ENCODE results near the gene CD83.

The CD83 gene

DNA sequence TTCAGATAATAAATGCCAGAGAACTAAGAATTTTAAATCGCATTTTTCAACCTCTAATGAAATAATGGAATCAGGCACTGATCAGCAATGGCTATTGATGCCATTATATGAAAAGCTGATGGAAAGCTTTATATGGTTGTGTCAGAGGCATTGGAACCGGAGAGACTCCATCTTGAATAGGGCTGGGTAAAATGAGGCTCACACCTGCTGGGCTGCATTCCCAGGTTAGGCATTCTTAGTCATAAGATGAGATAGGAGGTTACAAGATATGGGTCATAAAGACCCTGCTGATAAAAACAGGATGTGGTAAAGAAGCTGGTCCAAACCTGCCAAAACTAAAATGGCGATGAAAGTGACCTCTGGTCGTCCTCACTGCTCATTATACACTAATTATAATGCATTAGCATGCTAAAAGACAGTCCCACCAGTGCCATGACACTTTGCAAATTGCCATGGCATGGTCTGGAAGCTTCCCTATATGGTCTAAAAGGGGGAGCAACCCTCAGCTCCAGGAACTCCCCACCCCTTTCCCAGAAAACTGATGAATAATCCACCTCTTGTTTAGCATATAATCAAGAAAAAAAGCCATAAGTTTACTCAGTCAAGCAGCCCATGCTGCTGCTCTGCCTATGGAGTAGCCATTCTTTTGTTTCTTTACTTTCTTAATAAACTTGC is 40.2 kb upstream of the CD83 start:
- Histone ChIP-seq H3K27me3 (ENCODE audit: insufficient read depth, low read length) (no peaks in the 10 kb centered on the region), H3K4ac (ENCODE audit: low read depth, low read length) (no peak overlapping the region), H3K36me3 (ENCODE audit: control insufficient read depth in 1 of 2, insufficient read depth in 2 of 2, low read length in 2 of 2) (no peaks in the 10 kb centered on the region), H3K9me3 (ENCODE audit: insufficient read depth, low read depth, low read length) (no peaks in the 10 kb centered on the region), H3K27ac (ENCODE audit: low read depth, low read length) (no peak overlapping the region), H3K14ac (ENCODE audit: low read length) (no peak overlapping the region), H4K8ac (ENCODE audit: low read depth, low read length) (no peak overlapping the region), H4K91ac (ENCODE audit: low read depth, low read length) (no peak overlapping the region), H3K23ac (ENCODE audit: low read length) (no peak overlapping the region), H2BK5ac (ENCODE audit: low read depth, low read length, poor library complexity) (no peak overlapping the region), H3K79me2 (ENCODE audit: control insufficient read depth, insufficient read depth, low read length, poor library complexity) (no peaks in the 10 kb centered on the region), H4K12ac (ENCODE audit: low read depth, low read length) (no peak overlapping the region), H2AFZ (ENCODE audit: insufficient read depth, low read length, poor library complexity) (no peak overlapping the region), H3K79me1 (ENCODE audit: low read length) (no peaks in the 10 kb centered on the region), H2AK5ac (ENCODE audit: low read length) (no peak overlapping the region), H3K9ac (ENCODE audit: low read length) (no peak overlapping the region), H2BK120ac (ENCODE audit: insufficient read depth, low read length, poor library complexity) (no peak overlapping the region), H3K4me2 (ENCODE audit: low read length) (no peak overlapping the region), H3K4me3 (ENCODE audit: low read depth, low read length) (no peak overlapping the region), H3K4me1 (ENCODE audit: control insufficient read depth in 1 of 2, insufficient read depth in 2 of 2, low read length in 2 of 2) (no peaks in the 10 kb centered on the region), H3K18ac (ENCODE audit: low read length) (no peak overlapping the region), H2BK12ac (ENCODE audit: low read length) (no peak overlapping the region)
- WGBS (ENCODE audit: extremely low coverage, insufficient coverage, insufficient read length): no CpG with 5 or more reads among the region's 4 CpGs
- peak; percentile 17 to 57 for DNase-seq

DNA sequence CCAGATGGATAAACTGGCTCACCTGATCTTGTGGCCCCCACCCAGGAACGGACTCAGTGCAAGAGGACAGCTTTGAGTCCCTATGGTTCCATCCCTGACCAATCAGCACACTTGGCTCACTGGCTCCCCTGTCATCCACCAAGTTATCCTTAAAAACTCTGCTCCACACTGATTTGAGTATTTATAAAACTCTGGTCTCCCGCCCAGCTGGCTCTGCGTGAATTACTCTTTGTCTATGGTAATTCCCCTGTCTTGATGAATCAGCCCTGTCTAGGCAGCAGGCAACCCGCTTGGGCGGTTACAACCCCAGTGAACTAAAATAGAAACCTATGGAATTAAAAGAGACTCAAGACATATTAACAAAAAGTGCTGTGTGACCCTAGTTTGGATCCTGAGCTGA is 38.1 kb upstream of the CD83 start:
- H3K27me3 ChIP-seq (ENCODE audit: insufficient read depth, low read length): no peaks in the 10 kb centered on the region
- no peaks in the 10 kb centered on the region for H3K79me2 ChIP-seq (ENCODE audit: control insufficient read depth, insufficient read depth, low read length, poor library complexity)

DNA sequence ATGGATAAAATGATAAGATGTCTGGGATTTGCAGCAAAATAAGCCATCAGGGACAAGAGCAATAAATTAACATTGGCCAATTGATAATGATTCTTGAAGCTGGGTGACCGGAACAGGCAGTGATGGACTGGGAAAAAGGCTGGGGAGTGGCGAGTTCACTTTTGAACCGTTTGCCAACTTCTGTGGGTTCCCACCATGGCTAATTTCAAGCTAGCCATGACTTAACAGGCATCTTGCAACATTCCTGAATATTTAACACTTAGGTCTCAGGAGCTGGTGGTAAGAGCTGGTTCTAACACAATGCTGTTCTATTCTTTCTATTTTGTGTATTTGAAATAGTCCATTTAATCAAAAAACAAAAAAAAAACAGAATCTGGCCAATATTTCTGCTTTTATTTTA is 37.6 kb upstream of the CD83 start:
- Histone ChIP-seq H2BK5ac (ENCODE audit: low read depth, low read length, poor library complexity) (no peak overlapping the region), H3K79me2 (ENCODE audit: control insufficient read depth, insufficient read depth, low read length, poor library complexity) (no peaks in the 10 kb centered on the region), H3K23ac (ENCODE audit: low read length) (no peak overlapping the region), H2BK120ac (ENCODE audit: insufficient read depth, low read length, poor library complexity) (no peak overlapping the region), H4K91ac (ENCODE audit: low read depth, low read length) (no peak overlapping the region), H3K4ac (ENCODE audit: low read depth, low read length) (no peak overlapping the region), H3K27ac (ENCODE audit: low read depth, low read length) (no peak overlapping the region), H3K27me3 (ENCODE audit: insufficient read depth, low read length) (no peaks in the 10 kb centered on the region), H3K18ac (ENCODE audit: low read length) (no peak overlapping the region), H2BK12ac (ENCODE audit: low read length) (no peak overlapping the region), H4K8ac (ENCODE audit: low read depth, low read length) (no peak overlapping the region), H3K9me3 (ENCODE audit: insufficient read depth, low read depth, low read length) (no peaks in the 10 kb centered on the region), H3K4me3 (ENCODE audit: low read depth, low read length) (no peak overlapping the region), H2AFZ (ENCODE audit: insufficient read depth, low read length, poor library complexity) (no peak overlapping the region), H2AK5ac (ENCODE audit: low read length) (no peak overlapping the region), H3K4me1 (ENCODE audit: control insufficient read depth in 1 of 2, insufficient read depth in 2 of 2, low read length in 2 of 2) (no peaks in the 10 kb centered on the region), H4K12ac (ENCODE audit: low read depth, low read length) (no peak overlapping the region), H3K14ac (ENCODE audit: low read length) (no peak overlapping the region), H3K4me2 (ENCODE audit: low read length) (no peak overlapping the region), H3K9ac (ENCODE audit: low read length) (no peak overlapping the region), H3K79me1 (ENCODE audit: low read length) (no peaks in the 10 kb centered on the region), H3K36me3 (ENCODE audit: control insufficient read depth in 1 of 2, insufficient read depth in 2 of 2, low read length in 2 of 2) (no peaks in the 10 kb centered on the region)
- no peak for DNase-seq
- no CpG with 5 or more reads among the region's 3 CpGs for WGBS (ENCODE audit: extremely low coverage, insufficient coverage, insufficient read length)

More for the DNA sequence above, 38.1 kb upstream of the CD83 start:
- H4K8ac ChIP-seq (ENCODE audit: low read depth, low read length): no peak overlapping the region
- WGBS (ENCODE audit: extremely low coverage, insufficient coverage, insufficient read length): no CpG with 5 or more reads among the region's 5 CpGs
- H3K9me3 ChIP-seq (ENCODE audit: insufficient read depth, low read depth, low read length): no peaks in the 10 kb centered on the region
- no peak overlapping the region for H3K23ac ChIP-seq (ENCODE audit: low read length)
- no peaks in the 10 kb centered on the region for H3K79me1 ChIP-seq (ENCODE audit: low read length)
- no peak overlapping the region for H4K12ac ChIP-seq (ENCODE audit: low read depth, low read length)
- no peak overlapping the region for H3K9ac ChIP-seq (ENCODE audit: low read length)
- H3K4me1 ChIP-seq (ENCODE audit: control insufficient read depth in 1 of 2, insufficient read depth in 2 of 2, low read length in 2 of 2): no peaks in the 10 kb centered on the region
- no peak overlapping the region for H2BK5ac ChIP-seq (ENCODE audit: low read depth, low read length, poor library complexity)
- H3K27ac ChIP-seq (ENCODE audit: low read depth, low read length): no peak overlapping the region
- H4K91ac ChIP-seq (ENCODE audit: low read depth, low read length): no peak overlapping the region
- no peak overlapping the region for H2BK120ac ChIP-seq (ENCODE audit: insufficient read depth, low read length, poor library complexity)
- H3K4ac ChIP-seq (ENCODE audit: low read depth, low read length): no peak overlapping the region
- no peak overlapping the region for H2AFZ ChIP-seq (ENCODE audit: insufficient read depth, low read length, poor library complexity)
- no peak overlapping the region for H3K14ac ChIP-seq (ENCODE audit: low read length)
- no peak overlapping the region for H3K4me2 ChIP-seq (ENCODE audit: low read length)
- no peak overlapping the region for H2AK5ac ChIP-seq (ENCODE audit: low read length)
- H3K36me3 ChIP-seq (ENCODE audit: control insufficient read depth in 1 of 2, insufficient read depth in 2 of 2, low read length in 2 of 2): no peaks in the 10 kb centered on the region
- no peak overlapping the region for H3K18ac ChIP-seq (ENCODE audit: low read length)
- no peak overlapping the region for H2BK12ac ChIP-seq (ENCODE audit: low read length)
- H3K4me3 ChIP-seq (ENCODE audit: low read depth, low read length): no peak overlapping the region
- DNase-seq: no peak

DNA sequence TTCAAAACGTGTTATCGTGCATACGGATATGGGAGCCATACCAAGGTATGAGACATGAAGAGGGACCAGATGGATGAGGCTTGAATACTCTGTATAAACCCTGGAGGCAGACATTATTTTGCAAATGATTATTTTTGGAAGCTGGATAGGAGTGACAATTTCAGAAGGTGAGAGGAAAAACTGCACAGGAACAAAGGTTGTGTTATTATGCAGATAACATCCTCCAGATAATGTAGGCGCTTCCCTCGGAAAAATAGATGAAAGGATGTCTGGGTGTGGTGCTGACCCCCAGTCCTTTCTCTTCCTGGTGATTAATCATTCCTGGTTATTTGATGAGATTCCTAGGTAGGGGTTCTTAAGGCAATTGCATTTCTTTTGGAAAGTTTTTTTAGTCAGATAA is 36.4 kb upstream of the CD83 start:
- H3K27me3 ChIP-seq (ENCODE audit: insufficient read depth, low read length): no peaks in the 10 kb centered on the region
- no peak overlapping the region for H3K9ac ChIP-seq (ENCODE audit: low read length)
- H2BK12ac ChIP-seq (ENCODE audit: low read length): no peak overlapping the region
- H3K27ac ChIP-seq (ENCODE audit: low read depth, low read length): no peak overlapping the region
- H4K8ac ChIP-seq (ENCODE audit: low read depth, low read length): no peak overlapping the region
- no peak overlapping the region for H3K4ac ChIP-seq (ENCODE audit: low read depth, low read length)
- no peak overlapping the region for H2AFZ ChIP-seq (ENCODE audit: insufficient read depth, low read length, poor library complexity)
- H2AK5ac ChIP-seq (ENCODE audit: low read length): no peak overlapping the region
- H3K79me2 ChIP-seq (ENCODE audit: control insufficient read depth, insufficient read depth, low read length, poor library complexity): no peaks in the 10 kb centered on the region
- no peak overlapping the region for H3K4me2 ChIP-seq (ENCODE audit: low read length)
- H2BK5ac ChIP-seq (ENCODE audit: low read depth, low read length, poor library complexity): no peak overlapping the region
- H3K36me3 ChIP-seq (ENCODE audit: control insufficient read depth in 1 of 2, insufficient read depth in 2 of 2, low read length in 2 of 2): no peaks in the 10 kb centered on the region
- no peak overlapping the region for H4K91ac ChIP-seq (ENCODE audit: low read depth, low read length)
- no peaks in the 10 kb centered on the region for H3K9me3 ChIP-seq (ENCODE audit: insufficient read depth, low read depth, low read length)
- no peak overlapping the region for H3K18ac ChIP-seq (ENCODE audit: low read length)
- no peak for DNase-seq
- H3K79me1 ChIP-seq (ENCODE audit: low read length): no peaks in the 10 kb centered on the region
- no peak overlapping the region for H3K14ac ChIP-seq (ENCODE audit: low read length)
- no peak overlapping the region for H3K23ac ChIP-seq (ENCODE audit: low read length)
- no peak overlapping the region for H4K12ac ChIP-seq (ENCODE audit: low read depth, low read length)
- no CpG with 5 or more reads among the region's 5 CpGs for WGBS (ENCODE audit: extremely low coverage, insufficient coverage, insufficient read length)
- no peak overlapping the region for H2BK120ac ChIP-seq (ENCODE audit: insufficient read depth, low read length, poor library complexity)
- H3K4me3 ChIP-seq (ENCODE audit: low read depth, low read length): no peak overlapping the region
- no peaks in the 10 kb centered on the region for H3K4me1 ChIP-seq (ENCODE audit: control insufficient read depth in 1 of 2, insufficient read depth in 2 of 2, low read length in 2 of 2)

Data from trophoblast cell (in vitro differentiated cells and primary cell).